Measurements from ENCODE around the gene MTHFD2.
"Not testable (repeated sequence)": the region's sequence is repeated elsewhere in the genome, so short reads cannot be mapped to it uniquely, and the experiment has no call there.

MTHFD2 gene

DNA sequence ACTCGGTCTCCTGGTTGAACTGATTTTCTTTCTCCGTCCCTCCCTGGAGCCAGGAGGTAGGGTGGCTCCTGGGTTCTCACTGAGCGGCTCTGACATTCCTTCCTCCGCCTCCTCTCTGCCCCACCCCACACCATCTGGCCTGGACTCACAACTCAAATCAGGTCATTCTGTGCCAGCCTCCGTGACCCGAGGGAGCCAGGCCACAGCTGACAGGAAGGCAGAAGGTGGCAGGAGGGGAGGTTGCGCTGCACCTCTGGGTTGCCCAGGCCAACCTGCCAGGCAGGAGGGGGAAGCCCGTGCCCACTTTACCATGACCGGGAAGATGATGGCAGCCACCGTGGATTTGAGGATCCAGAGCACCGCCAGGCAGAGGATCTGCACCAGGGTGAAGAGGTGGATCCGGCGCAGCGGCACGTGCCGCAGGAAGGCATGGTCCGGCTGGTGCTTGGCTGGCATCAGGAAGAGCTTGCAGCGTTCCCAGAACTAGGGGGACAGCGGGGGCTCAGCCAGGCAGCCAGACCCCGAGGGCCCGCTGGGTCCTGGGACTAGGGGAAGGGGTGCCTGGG, 28.3 kb downstream of the MTHFD2 start:
- Histone ChIP-seq H3K4me1 (ENCODE audit: control insufficient read depth, insufficient read depth, low read length) (no peaks in the 10 kb centered on the region), H3K27ac (ENCODE audit: insufficient read depth, low read depth, low read length, poor library complexity, severe bottlenecking) (no peak overlapping the region), H3K36me3 (ENCODE audit: control insufficient read depth, insufficient read depth, low read length) (no peaks in the 10 kb centered on the region), H3K9me3 (ENCODE audit: control insufficient read depth, low read length) (no peaks in the 10 kb centered on the region), H3K4me3 (ENCODE audit: insufficient read depth, low read depth, low read length) (no peak overlapping the region), H3K27me3 (ENCODE audit: control insufficient read depth, insufficient read depth, low read length, poor library complexity, severe bottlenecking) (no peaks in the 10 kb centered on the region)
- WGBS, 2 experiments: 89 to 91% methylated on average over 21 of the region's 21 CpGs

- H3K4me3 ChIP-seq (ENCODE audit: insufficient read depth, low read depth, low read length): no peak overlapping the region
- H3K27ac ChIP-seq (ENCODE audit: insufficient read depth, low read depth, low read length, poor library complexity, severe bottlenecking): no peak overlapping the region
- H3K27me3 ChIP-seq (ENCODE audit: control insufficient read depth, insufficient read depth, low read length, poor library complexity, severe bottlenecking): no peaks in the 10 kb centered on the region
- no peaks in the 10 kb centered on the region for H3K9me3 ChIP-seq (ENCODE audit: control insufficient read depth, low read length)
- 80 to 84% methylated on average over 5 of the region's 5 CpGs for WGBS, 2 experiments
- H3K36me3 ChIP-seq (ENCODE audit: control insufficient read depth, insufficient read depth, low read length): no peaks in the 10 kb centered on the region
- no peaks in the 10 kb centered on the region for H3K4me1 ChIP-seq (ENCODE audit: control insufficient read depth, insufficient read depth, low read length)
Measured at GRCh38 chr2:74227646-74228045, 29.2 kb downstream of the MTHFD2 start.

- H3K9me3 ChIP-seq (ENCODE audit: control insufficient read depth, low read length): no peaks in the 10 kb centered on the region
- H3K27me3 ChIP-seq (ENCODE audit: control insufficient read depth, insufficient read depth, low read length, poor library complexity, severe bottlenecking): no peaks in the 10 kb centered on the region
- H3K27ac ChIP-seq (ENCODE audit: insufficient read depth, low read depth, low read length, poor library complexity, severe bottlenecking): no peak overlapping the region
- H3K4me1 ChIP-seq (ENCODE audit: control insufficient read depth, insufficient read depth, low read length): no peaks in the 10 kb centered on the region
- H3K36me3 ChIP-seq (ENCODE audit: control insufficient read depth, insufficient read depth, low read length): no peaks in the 10 kb centered on the region
- no peak overlapping the region for H3K4me3 ChIP-seq (ENCODE audit: insufficient read depth, low read depth, low read length)
- 71% methylated on average over 4 of the region's 4 CpGs for WGBS, 2 experiments
Measured at GRCh38 chr2:74228772-74229171, 30.4 kb downstream of the MTHFD2 start.

GRCh38 chr2:74229865-74230264, 31.4 kb downstream of the MTHFD2 start:
- not testable (repeated sequence) for H3K27ac ChIP-seq (ENCODE audit: insufficient read depth, low read depth, low read length, poor library complexity, severe bottlenecking); H3K4me3 ChIP-seq (ENCODE audit: insufficient read depth, low read depth, low read length); H3K4me1 ChIP-seq (ENCODE audit: control insufficient read depth, insufficient read depth, low read length); H3K9me3 ChIP-seq (ENCODE audit: control insufficient read depth, low read length); H3K36me3 ChIP-seq (ENCODE audit: control insufficient read depth, insufficient read depth, low read length); H3K27me3 ChIP-seq (ENCODE audit: control insufficient read depth, insufficient read depth, low read length, poor library complexity, severe bottlenecking)
- WGBS, 2 experiments: 91 to 94% methylated on average over 5 of the region's 5 CpGs

DNA sequence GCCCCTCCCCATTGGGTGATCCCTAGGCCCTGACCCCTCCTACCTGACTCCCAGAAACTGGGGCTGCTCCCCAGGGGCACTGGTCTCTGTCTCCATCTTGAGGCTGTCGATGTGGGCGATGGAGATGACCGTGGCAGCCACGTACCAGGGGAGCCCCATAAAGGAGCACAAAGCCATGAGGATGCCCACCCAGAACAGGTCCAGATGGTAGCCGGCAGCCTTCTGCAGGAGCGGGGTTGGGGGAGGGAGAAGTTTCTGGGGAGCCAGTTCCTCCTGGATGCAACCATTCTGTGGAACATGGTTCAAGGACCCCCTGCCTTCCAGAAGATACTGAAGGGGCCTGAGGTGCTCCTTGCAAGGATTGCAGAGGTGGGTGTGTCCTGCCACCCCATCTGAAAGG, 34.0 kb downstream of the MTHFD2 start:
- H3K27ac ChIP-seq (ENCODE audit: insufficient read depth, low read depth, low read length, poor library complexity, severe bottlenecking): no peak overlapping the region
- 94 to 96% methylated on average over 6 of the region's 6 CpGs for WGBS, 2 experiments
- H3K4me1 ChIP-seq (ENCODE audit: control insufficient read depth, insufficient read depth, low read length): no peaks in the 10 kb centered on the region
- H3K9me3 ChIP-seq (ENCODE audit: control insufficient read depth, low read length): no peaks in the 10 kb centered on the region
- no peaks in the 10 kb centered on the region for H3K36me3 ChIP-seq (ENCODE audit: control insufficient read depth, insufficient read depth, low read length)
- no peaks in the 10 kb centered on the region for H3K27me3 ChIP-seq (ENCODE audit: control insufficient read depth, insufficient read depth, low read length, poor library complexity, severe bottlenecking)
- no peak overlapping the region for H3K4me3 ChIP-seq (ENCODE audit: insufficient read depth, low read depth, low read length)

DNA sequence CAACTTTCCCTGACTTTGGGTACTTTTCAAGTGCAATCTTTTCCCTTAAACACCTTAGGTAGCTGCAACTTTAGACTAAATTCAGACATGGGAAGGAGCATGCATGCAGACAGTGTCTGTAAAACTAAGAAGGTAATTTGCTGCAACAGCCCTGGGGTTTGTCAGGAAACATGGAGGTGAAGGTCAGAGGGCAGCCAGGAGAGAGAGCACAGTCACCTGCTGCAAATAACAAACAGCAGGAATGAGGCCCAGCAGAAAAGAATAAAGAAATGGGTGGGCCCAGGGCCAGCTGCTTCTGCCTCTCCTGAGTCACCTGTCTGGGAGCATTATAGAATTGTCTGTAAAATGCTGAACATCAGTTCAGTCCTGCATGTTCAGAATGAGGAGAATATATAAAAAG, 35.2 kb downstream of the MTHFD2 start:
- H3K36me3 ChIP-seq (ENCODE audit: control insufficient read depth, insufficient read depth, low read length): no peaks in the 10 kb centered on the region
- no peak overlapping the region for H3K4me3 ChIP-seq (ENCODE audit: insufficient read depth, low read depth, low read length)
- no peaks in the 10 kb centered on the region for H3K4me1 ChIP-seq (ENCODE audit: control insufficient read depth, insufficient read depth, low read length)
- no peaks in the 10 kb centered on the region for H3K9me3 ChIP-seq (ENCODE audit: control insufficient read depth, low read length)
- no peak overlapping the region for H3K27ac ChIP-seq (ENCODE audit: insufficient read depth, low read depth, low read length, poor library complexity, severe bottlenecking)
- H3K27me3 ChIP-seq (ENCODE audit: control insufficient read depth, insufficient read depth, low read length, poor library complexity, severe bottlenecking): no peaks in the 10 kb centered on the region

GRCh38 chr2:74235041-74235440, 36.6 kb downstream of the MTHFD2 start:
- H3K27ac ChIP-seq (ENCODE audit: insufficient read depth, low read depth, low read length, poor library complexity, severe bottlenecking): no peak overlapping the region
- H3K27me3 ChIP-seq (ENCODE audit: control insufficient read depth, insufficient read depth, low read length, poor library complexity, severe bottlenecking): no peaks in the 10 kb centered on the region
- no peaks in the 10 kb centered on the region for H3K4me1 ChIP-seq (ENCODE audit: control insufficient read depth, insufficient read depth, low read length)
- 91 to 93% methylated on average over 5 of the region's 5 CpGs for WGBS, 2 experiments
- H3K9me3 ChIP-seq (ENCODE audit: control insufficient read depth, low read length): no peaks in the 10 kb centered on the region
- no peaks in the 10 kb centered on the region for H3K36me3 ChIP-seq (ENCODE audit: control insufficient read depth, insufficient read depth, low read length)
- H3K4me3 ChIP-seq (ENCODE audit: insufficient read depth, low read depth, low read length): no peak overlapping the region

DNA sequence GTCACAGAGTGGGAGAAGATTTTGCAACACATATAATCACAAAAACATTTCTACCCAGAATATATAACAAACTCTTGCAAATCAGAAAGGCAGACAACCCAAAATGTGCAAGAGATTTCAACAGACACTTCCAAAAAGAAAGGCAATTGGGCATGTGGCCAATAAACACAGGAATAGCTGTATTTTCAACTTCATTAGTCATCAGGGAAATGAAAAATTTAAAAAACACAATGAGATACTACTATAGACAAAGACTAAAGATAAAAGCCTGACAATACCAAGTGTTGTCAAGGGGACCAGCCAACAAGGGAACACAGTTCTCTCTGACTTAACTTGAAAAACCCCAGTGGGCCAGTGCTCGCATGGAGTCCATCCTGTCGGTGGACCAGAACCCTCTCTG, 40.5 kb downstream of the MTHFD2 start:
- Histone ChIP-seq H3K4me1 (ENCODE audit: control insufficient read depth, insufficient read depth, low read length) (no peaks in the 10 kb centered on the region), H3K27me3 (ENCODE audit: control insufficient read depth, insufficient read depth, low read length, poor library complexity, severe bottlenecking) (no peaks in the 10 kb centered on the region), H3K27ac (ENCODE audit: insufficient read depth, low read depth, low read length, poor library complexity, severe bottlenecking) (no peak overlapping the region), H3K9me3 (ENCODE audit: control insufficient read depth, low read length) (no peaks in the 10 kb centered on the region), H3K36me3 (ENCODE audit: control insufficient read depth, insufficient read depth, low read length) (no peaks in the 10 kb centered on the region), H3K4me3 (ENCODE audit: insufficient read depth, low read depth, low read length) (no peak overlapping the region)
- 88 to 90% methylated on average over 2 of the region's 2 CpGs for WGBS, 2 experiments

DNA sequence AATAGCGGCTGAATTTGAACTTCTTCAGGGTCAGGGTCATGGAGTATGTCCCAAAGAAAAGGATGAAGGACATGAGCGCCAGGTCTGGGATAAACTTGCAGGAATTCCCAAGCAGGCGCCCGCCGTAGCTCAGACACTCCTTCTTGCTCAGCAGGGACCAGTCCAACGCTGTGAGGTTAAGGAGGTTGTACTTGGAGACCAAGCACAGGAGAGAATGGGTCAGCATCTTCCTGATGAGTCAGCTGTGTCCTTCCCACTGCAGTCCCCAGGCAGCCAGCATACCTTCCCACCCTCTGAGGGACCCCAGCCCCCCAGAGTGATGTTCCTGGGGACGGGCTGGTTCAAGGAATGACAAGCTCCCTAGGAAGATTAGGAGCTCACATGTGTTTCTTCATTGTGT, 40.9 kb downstream of the MTHFD2 start:
- Histone ChIP-seq H3K4me3 (ENCODE audit: insufficient read depth, low read depth, low read length) (no peak overlapping the region), H3K36me3 (ENCODE audit: control insufficient read depth, insufficient read depth, low read length) (no peaks in the 10 kb centered on the region), H3K9me3 (ENCODE audit: control insufficient read depth, low read length) (no peaks in the 10 kb centered on the region), H3K27me3 (ENCODE audit: control insufficient read depth, insufficient read depth, low read length, poor library complexity, severe bottlenecking) (no peaks in the 10 kb centered on the region), H3K27ac (ENCODE audit: insufficient read depth, low read depth, low read length, poor library complexity, severe bottlenecking) (no peak overlapping the region), H3K4me1 (ENCODE audit: control insufficient read depth, insufficient read depth, low read length) (no peaks in the 10 kb centered on the region)
- WGBS, 2 experiments: 83 to 84% methylated on average over 7 of the region's 7 CpGs

GRCh38 chr2:74242354-74243071, 44.1 kb downstream of the MTHFD2 start:
- H3K4me1 ChIP-seq (ENCODE audit: control insufficient read depth, insufficient read depth, low read length): no peaks in the 10 kb centered on the region
- no peaks in the 10 kb centered on the region for H3K9me3 ChIP-seq (ENCODE audit: control insufficient read depth, low read length)
- 88 to 90% methylated on average over 7 of the region's 7 CpGs for WGBS, 2 experiments
- H3K27ac ChIP-seq (ENCODE audit: insufficient read depth, low read depth, low read length, poor library complexity, severe bottlenecking): no peak overlapping the region
- H3K4me3 ChIP-seq (ENCODE audit: insufficient read depth, low read depth, low read length): no peak overlapping the region
- H3K36me3 ChIP-seq (ENCODE audit: control insufficient read depth, insufficient read depth, low read length): no peaks in the 10 kb centered on the region
- H3K27me3 ChIP-seq (ENCODE audit: control insufficient read depth, insufficient read depth, low read length, poor library complexity, severe bottlenecking): no peaks in the 10 kb centered on the region
